PC-3 (cell line): ENCODE results near the gene GUCA2A. TPM values are rescaled to one million over a fixed set of nuclear protein-coding genes. Genes with fewer than 3 reads are reported as not detected.

Experiments
- ATAC-seq: fragments of 200-7000 bp; cut with Tn5 transposase; 2 replicates; pipeline ENCODE4 v1.9.1; 2020; ENCODE audit warnings: mild to moderate bottlenecking, moderate library complexity
- BruUV-seq: library from RNA; stranded (reverse); fragments of 400-500 nt; replicated peaks from 2 replicates; lab custom pipeline; 2021; lab: Mats Ljungman, UMichigan
- CTCF ChIA-PET: fragments of 300-600 bp; sonication (Branson Sonifier 250); formaldehyde crosslinking; loops from one replicate; lab custom pipeline; 2022; ENCODE audit warnings: antibody characterized with exemption; lab: Charles Lee
- POLR2A ChIA-PET: fragments of 300-600 bp; sonication (Branson Sonifier 250); formaldehyde crosslinking; loops from one replicate; lab custom pipeline; 2022; ENCODE audit warnings: antibody characterized with exemption; ENCODE audit not compliant: unreplicated experiment; lab: Charles Lee
- DNase-seq: peaks from one replicate; pipeline ENCODE4 v3.0.0-alpha.2; 2015
- H2AFZ ChIP-seq: fragments of 300-600 bp; sonication (generic); 2 replicates; pipeline ENCODE4 v1.6.0; 2016; ENCODE audit warnings: antibody characterized with exemption, low read length
- H3F3A ChIP-seq: fragments of 300-600 bp; sonication (generic); one replicate; pipeline ENCODE4 v1.6.0; 2017; ENCODE audit warnings: antibody characterized with exemption, low read length, control low read depth, mild to moderate bottlenecking; ENCODE audit not compliant: unreplicated experiment
- H3K27ac ChIP-seq: fragments of 300-600 bp; sonication (generic); 2 replicates; pipeline ENCODE4 v1.5.1; 2016; ENCODE audit warnings: mild to moderate bottlenecking, low read length
- H3K27me3 ChIP-seq: fragments of 300-600 bp; sonication (generic); 2 replicates; pipeline ENCODE4 v1.6.1; 2016; ENCODE audit warnings: low read length, mixed read lengths
- H3K36me3 ChIP-seq: fragments of 300-600 bp; sonication (generic); 2 replicates; pipeline ENCODE4 v1.6.1; 2016; ENCODE audit warnings: low read depth, mixed run types, low read length, mixed read lengths
- H3K4me1 ChIP-seq: fragments of 300-600 bp; sonication (generic); 2 replicates; pipeline ENCODE4 v1.5.1; 2016; ENCODE audit warnings: low read length; ENCODE audit not compliant: insufficient read depth
- H3K4me2 ChIP-seq: fragments of 300-600 bp; sonication (generic); 2 replicates; pipeline ENCODE4 v1.6.0; 2016; ENCODE audit warnings: low read length
- H3K4me3 ChIP-seq: fragments of 300-600 bp; sonication (generic); 2 replicates; pipeline ENCODE4 v1.5.1; 2016; ENCODE audit warnings: mild to moderate bottlenecking, low read length, mixed read lengths
- H3K79me2 ChIP-seq: fragments of 300-600 bp; sonication (generic); 2 replicates; pipeline ENCODE4 v1.6.1; 2017; ENCODE audit warnings: low read length, mixed read lengths
- H3K9ac ChIP-seq: fragments of 300-600 bp; sonication (generic); 2 replicates; pipeline ENCODE4 v1.6.0; 2016; ENCODE audit warnings: mild to moderate bottlenecking, low read length
- H3K9me2 ChIP-seq: fragments of 300-600 bp; sonication (generic); replicated peaks from 2 replicates; pipeline ENCODE4 v1.6.1; 2016; ENCODE audit warnings: mixed run types, low read length, mixed read lengths
- H3K9me3 ChIP-seq: fragments of 300-600 bp; sonication (generic); 2 replicates; pipeline ENCODE4 v1.6.1; 2016; ENCODE audit warnings: low read length, mixed read lengths
- H4K20me1 ChIP-seq: fragments of 300-600 bp; sonication (generic); 2 replicates; pipeline ENCODE4 v1.6.1; 2016; ENCODE audit warnings: low read length, mixed read lengths
- EZH2 ChIP-seq: fragments of 300-600 bp; sonication (generic); IDR thresholded peaks from one replicate; pipeline ENCODE4 v1.6.1; 2017; ENCODE audit warnings: antibody characterized with exemption, mild to moderate bottlenecking, low read length; ENCODE audit not compliant: unreplicated experiment
- EZH2phosphoT487 ChIP-seq: fragments of 300-600 bp; sonication (generic); IDR thresholded peaks from 2 replicates; pipeline ENCODE4 v1.6.1; 2018; ENCODE audit warnings: mild to moderate bottlenecking, antibody characterized with exemption, low read length, borderline replicate concordance
- intact Hi-C: fragments of 100-400 bp; cut with micrococcal nuclease; formaldehyde crosslinking; loops from 2 replicates; pipeline ENCODE4 v1.9.0; 2023
- total RNA-seq: library from RNA; depleted of rRNA; stranded (reverse); fragments of >200 nt; gene quantifications from 2 replicates; pipeline ENCODE4 v1.2.3, GENCODE V29; 2014
- TF ChIP-seq, protein P1 (sequence below): fragments of 300-600 bp; sonication (generic); conservative IDR thresholded peaks from 2 replicates; pipeline ENCODE4 v1.5.1; 2017; ENCODE audit warnings: antibody characterized with exemption, low read depth, mild to moderate bottlenecking, low read length

The GUCA2A gene
- total RNA-seq, 1 experiment from 2014 or later, result not detected

DNA sequence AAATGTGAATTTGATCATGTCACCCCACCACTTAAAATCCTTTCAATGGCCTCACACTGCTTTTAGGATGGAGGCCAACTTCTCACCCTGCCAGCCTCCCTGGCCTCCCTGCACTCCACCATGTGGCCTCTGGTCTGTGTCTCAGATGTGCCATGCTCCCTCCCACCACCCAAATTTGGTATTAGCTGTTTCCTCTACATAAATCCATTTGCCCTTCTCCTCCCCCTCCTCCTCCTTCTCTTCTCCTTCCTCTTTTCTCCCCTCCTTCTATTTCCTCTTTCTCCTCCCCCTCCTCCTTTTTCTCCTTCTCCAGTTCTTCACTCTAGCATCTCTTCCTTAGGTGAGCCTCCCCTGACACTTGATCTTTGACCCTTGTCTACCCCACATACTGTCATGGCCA lies 28.1 kb downstream of the GUCA2A start:
- TF ChIP-seq, protein P1, sequence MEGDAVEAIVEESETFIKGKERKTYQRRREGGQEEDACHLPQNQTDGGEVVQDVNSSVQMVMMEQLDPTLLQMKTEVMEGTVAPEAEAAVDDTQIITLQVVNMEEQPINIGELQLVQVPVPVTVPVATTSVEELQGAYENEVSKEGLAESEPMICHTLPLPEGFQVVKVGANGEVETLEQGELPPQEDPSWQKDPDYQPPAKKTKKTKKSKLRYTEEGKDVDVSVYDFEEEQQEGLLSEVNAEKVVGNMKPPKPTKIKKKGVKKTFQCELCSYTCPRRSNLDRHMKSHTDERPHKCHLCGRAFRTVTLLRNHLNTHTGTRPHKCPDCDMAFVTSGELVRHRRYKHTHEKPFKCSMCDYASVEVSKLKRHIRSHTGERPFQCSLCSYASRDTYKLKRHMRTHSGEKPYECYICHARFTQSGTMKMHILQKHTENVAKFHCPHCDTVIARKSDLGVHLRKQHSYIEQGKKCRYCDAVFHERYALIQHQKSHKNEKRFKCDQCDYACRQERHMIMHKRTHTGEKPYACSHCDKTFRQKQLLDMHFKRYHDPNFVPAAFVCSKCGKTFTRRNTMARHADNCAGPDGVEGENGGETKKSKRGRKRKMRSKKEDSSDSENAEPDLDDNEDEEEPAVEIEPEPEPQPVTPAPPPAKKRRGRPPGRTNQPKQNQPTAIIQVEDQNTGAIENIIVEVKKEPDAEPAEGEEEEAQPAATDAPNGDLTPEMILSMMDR, result no peak
- TF ChIP-seq EZH2phosphoT487, result no peak
- TF ChIP-seq EZH2, result no peak

DNA sequence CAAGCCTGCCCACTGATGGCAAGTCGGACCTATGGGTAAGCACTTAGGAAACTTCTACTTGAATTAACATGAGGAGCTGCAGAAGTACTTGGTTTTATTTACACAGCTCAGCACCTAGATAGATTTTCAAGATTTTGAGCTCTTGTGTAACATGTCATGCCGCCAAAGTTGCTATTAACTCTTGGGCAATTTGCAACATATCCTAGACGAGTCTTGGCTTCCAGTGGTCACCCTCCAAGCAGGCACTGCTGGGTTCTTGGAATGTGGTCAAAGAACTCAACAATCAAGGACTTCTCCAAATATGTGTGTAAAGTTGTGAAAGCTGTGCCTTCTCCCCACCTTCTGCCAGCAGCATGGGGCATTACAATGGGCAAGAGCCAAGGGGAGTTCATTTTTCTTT lies 29.1 kb downstream of the GUCA2A start:
- H3K9me2 ChIP-seq, result no peaks in the 10 kb centered on the region
- H4K20me1 ChIP-seq, result no peaks in the 10 kb centered on the region
- H3K4me3 ChIP-seq, result no peak overlapping the region
- H3K27ac ChIP-seq, result no peak overlapping the region
- no peaks in the 10 kb centered on the region for H3K27me3 ChIP-seq
- no peak overlapping the region for H3K4me2 ChIP-seq
- ChIA-PET POLR2A (no interaction called here), CTCF (interaction anchor here (0.6 kb wide), 1 partner anchor 68 kb away, joined by 3 read pairs; no protein-coding TSS in a partner anchor)
- no peaks in the 10 kb centered on the region for H3K9me3 ChIP-seq
- H3K4me1 ChIP-seq, result no peaks in the 10 kb centered on the region
- no peak overlapping the region for H3K9ac ChIP-seq
- TF ChIP-seq, protein P1, result no peak
- TF ChIP-seq EZH2phosphoT487 (no peak), EZH2 (no peak)
- BruUV-seq, result no TSS peak
- DNase-seq (no peak), ATAC-seq (no peak)
- H2AFZ ChIP-seq, result no peak overlapping the region
- H3F3A ChIP-seq, result no peaks in the 10 kb centered on the region
- intact Hi-C loops, result no loop called here
- H3K79me2 ChIP-seq, result no peaks in the 10 kb centered on the region
- no peaks in the 10 kb centered on the region for H3K36me3 ChIP-seq

More for the DNA sequence above, 28.1 kb downstream of the GUCA2A start:
- intact Hi-C loops, result no loop called here
- Histone ChIP-seq H3K4me3 (no peak overlapping the region), H3F3A (no peaks in the 10 kb centered on the region), H3K9me2 (no peaks in the 10 kb centered on the region), H3K79me2 (no peaks in the 10 kb centered on the region), H3K9me3 (no peaks in the 10 kb centered on the region), H3K36me3 (no peaks in the 10 kb centered on the region), H3K9ac (no peak overlapping the region), H2AFZ (no peak overlapping the region), H3K27ac (no peak overlapping the region), H3K27me3 (no peaks in the 10 kb centered on the region), H3K4me2 (no peak overlapping the region), H3K4me1 (no peaks in the 10 kb centered on the region), H4K20me1 (no peaks in the 10 kb centered on the region)
- CTCF ChIA-PET, result no interaction called here
- DNase-seq, result no peak
- BruUV-seq, result no TSS peak
- ATAC-seq, result no peak
- POLR2A ChIA-PET, result no interaction called here

DNA sequence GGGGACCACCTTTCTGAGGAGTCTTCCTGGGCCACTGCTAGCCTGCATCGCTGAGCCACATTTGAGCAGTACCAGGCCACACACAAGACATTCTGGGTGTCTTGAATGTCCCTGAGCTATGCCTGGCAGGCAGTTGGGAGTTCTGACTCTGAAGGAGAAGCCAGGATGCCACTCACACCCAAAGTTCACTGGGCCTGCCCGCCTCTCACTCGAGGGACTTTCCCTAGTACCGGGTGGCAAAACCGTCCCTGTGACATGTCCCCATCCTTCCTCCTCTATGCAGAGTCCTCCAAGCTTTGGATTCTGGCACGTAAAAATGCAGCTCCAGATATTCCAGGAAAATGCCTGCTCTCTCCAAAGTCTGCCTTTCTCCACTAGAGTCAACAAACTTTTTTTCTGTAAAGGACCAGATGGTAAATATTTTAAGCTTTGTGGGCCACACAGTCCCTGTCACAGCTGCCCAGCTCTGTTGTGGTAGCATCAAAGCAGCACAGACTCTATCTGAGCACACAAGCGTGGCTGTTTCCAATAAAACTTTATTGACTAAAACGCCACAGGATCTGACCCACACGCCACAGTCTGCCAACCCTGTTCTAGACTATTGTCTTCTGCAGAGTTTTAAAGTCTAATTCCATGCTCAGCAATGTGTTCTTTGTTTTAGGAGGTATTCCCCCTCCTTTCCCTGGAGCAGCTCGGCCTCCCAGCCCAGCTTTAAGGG lies 30.6 kb downstream of the GUCA2A start:
- Histone ChIP-seq H3K9me2 (no peaks in the 10 kb centered on the region), H3K4me1 (no peaks in the 10 kb centered on the region), H3K27me3 (no peaks in the 10 kb centered on the region), H2AFZ (no peak overlapping the region), H3F3A (no peaks in the 10 kb centered on the region), H3K4me2 (no peak overlapping the region), H3K36me3 (no peaks in the 10 kb centered on the region), H3K4me3 (no peak overlapping the region), H3K79me2 (no peaks in the 10 kb centered on the region), H3K27ac (no peak overlapping the region), H3K9me3 (no peaks in the 10 kb centered on the region), H4K20me1 (no peaks in the 10 kb centered on the region), H3K9ac (no peak overlapping the region)
- POLR2A ChIA-PET, result no interaction called here
- no TSS peak for BruUV-seq
- DNase-seq (no peak), ATAC-seq (no peak)
- intact Hi-C loops, result no loop called here
- CTCF ChIA-PET, result no interaction called here
- TF ChIP-seq, protein P1, result no peak
- TF ChIP-seq EZH2, result no peak
- TF ChIP-seq EZH2phosphoT487, result no peak
